Fibroblast of villous mesenchyme (primary cell): ENCODE measurements around the gene ZNF653. TPM values are rescaled to one million over a fixed set of nuclear protein-coding genes. Genes with fewer than 3 reads are reported as not detected.

ENCODE experiments used
- DNase-seq: peaks from one replicate; pipeline ENCODE4 v3.0.0-alpha.2; 2010; ENCODE audit warnings: low read depth
- H3K4me3 ChIP-seq: 2 replicates; pipeline ENCODE4 v1.5.1; 2011; ENCODE audit warnings: low read depth, mild to moderate bottlenecking, low read length
- CTCF ChIP-seq: IDR thresholded peaks from 2 replicates; pipeline ENCODE4 v1.5.1; 2012; ENCODE audit warnings: low read depth, mild to moderate bottlenecking, low read length; ENCODE audit not compliant: insufficient read depth
- total RNA-seq: library from RNA; depleted of rRNA; stranded (reverse); fragments of >200 nt; gene quantifications from 2 replicates; pipeline ENCODE4 v1.2.3, GENCODE V29; 2012

ZNF653 gene
- total RNA-seq, 1 donor, result 4.7 TPM

- H3K4me3 ChIP-seq, result no peak overlapping the region
- no peak for TF ChIP-seq CTCF
These were observed 8.3 kb upstream of the ZNF653 start for GRCh38 chr19:11513946-11514345.

GRCh38 chr19:11510444-11510843, 4.8 kb upstream of the ZNF653 start:
- TF ChIP-seq CTCF, result no peak
- DNase-seq, result no peak
- H3K4me3 ChIP-seq, result no peak overlapping the region

More at GRCh38 chr19:11513946-11514345, 8.3 kb upstream of the ZNF653 start:
- DNase-seq, result no peak

- no peak for DNase-seq
- no peak overlapping the region for H3K4me3 ChIP-seq
- TF ChIP-seq CTCF, result no peak
These were observed 1.9 kb upstream of the ZNF653 start for GRCh38 chr19:11507370-11508078.

GRCh38 chr19:11506967-11507366, 1.3 kb upstream of the ZNF653 start:
- TF ChIP-seq CTCF, result no peak
- no peak for DNase-seq

GRCh38 chr19:11506101-11506555, 489 bp upstream of the ZNF653 start:
- no peak for TF ChIP-seq CTCF
- H3K4me3 ChIP-seq, result peak overlapping the region; percentile 71
- DNase-seq, result no peak

More at GRCh38 chr19:11506967-11507366, 1.3 kb upstream of the ZNF653 start:
- H3K4me3 ChIP-seq, result no peak overlapping the region

- peak overlapping the region; percentile 71 for H3K4me3 ChIP-seq
- DNase-seq, result peak; percentile 92
- no peak for TF ChIP-seq CTCF
These were observed 571 bp downstream of the ZNF653 start for GRCh38 chr19:11505032-11505503.

GRCh38 chr19:11504502-11505031, 1.1 kb downstream of the ZNF653 start:
- no peak for DNase-seq
- no peak for TF ChIP-seq CTCF
- peak overlapping the region; percentile 71 for H3K4me3 ChIP-seq
